Hypothalamus (tissue), 51 donors: ENCODE results near the gene ATP6V0A1.
"Not testable (repeated sequence)": the region's sequence is repeated elsewhere in the genome, so short reads cannot be mapped to it uniquely, and the experiment has no call there.

Experiments
- DNase-seq, 51 donors: peaks; one replicate each; lab custom pipeline; 2025; lab: John Stamatoyannopoulos, UW

The ATP6V0A1 gene

DNA sequence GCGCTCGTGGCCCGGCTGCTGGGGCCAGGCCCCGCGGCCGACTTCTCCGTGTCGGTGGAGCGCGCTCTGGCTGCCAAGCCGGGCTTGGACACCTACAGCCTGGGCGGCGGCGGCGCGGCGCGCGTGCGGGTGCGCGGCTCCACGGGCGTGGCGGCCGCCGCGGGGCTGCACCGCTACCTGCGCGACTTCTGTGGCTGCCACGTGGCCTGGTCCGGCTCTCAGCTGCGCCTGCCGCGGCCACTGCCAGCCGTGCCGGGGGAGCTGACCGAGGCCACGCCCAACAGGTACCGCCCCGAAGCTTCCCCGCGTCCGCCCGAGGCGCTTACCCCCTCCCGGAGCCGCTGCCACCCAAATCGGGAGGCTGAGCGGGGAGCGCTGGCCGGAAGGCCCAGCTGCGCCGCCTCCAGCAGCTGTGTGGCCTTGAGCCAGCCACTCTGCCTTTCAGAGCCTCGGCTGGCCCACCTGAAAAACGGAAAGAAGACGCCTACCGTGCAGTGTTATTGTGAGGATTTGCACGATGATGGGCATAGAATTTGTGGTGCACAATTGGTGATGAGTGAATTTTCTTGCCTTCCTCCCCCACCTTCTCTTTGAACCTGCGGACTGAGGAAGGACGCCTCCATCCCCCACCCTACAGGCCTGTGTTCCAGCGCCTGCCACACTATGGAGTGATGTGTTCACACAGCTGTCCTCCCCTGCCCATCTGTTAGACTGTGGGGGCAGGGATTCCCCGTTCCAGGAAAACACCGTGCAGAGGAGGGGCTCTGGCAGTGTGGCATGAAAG lies 77.9 kb downstream of the ATP6V0A1 start:
- DNase-seq = peak in 46 of 51 donors; percentile 12 to 86 (median 68)

DNA sequence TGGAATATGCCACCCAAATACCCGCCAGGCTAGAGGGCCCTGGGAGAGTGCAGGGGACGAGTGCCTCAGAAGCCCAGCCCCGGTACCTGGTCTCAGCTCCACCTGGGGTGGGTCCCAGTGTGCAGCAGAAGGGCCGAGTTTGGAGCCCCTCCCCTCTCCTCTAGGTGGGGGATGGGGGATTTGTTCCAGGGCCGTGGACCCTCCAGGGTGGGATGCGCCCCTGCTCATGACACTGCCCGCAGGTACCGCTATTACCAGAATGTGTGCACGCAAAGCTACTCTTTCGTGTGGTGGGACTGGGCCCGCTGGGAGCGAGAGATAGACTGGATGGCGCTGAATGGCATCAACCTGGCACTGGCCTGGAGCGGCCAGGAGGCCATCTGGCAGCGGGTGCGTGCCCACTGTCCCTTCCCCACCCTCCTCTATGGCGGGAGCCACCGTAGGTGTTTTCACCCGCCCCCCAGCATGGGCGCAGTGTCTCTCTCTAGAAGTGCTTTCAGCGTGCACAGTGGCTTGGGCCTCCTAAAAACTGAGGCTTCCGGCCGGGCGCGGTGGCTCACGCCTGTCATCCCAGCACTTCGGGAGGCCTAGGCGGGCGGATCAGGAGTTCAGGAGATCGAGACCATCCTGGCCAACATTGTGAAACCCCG lies 78.6 kb downstream of the ATP6V0A1 start:
- no peak for DNase-seq

DNA sequence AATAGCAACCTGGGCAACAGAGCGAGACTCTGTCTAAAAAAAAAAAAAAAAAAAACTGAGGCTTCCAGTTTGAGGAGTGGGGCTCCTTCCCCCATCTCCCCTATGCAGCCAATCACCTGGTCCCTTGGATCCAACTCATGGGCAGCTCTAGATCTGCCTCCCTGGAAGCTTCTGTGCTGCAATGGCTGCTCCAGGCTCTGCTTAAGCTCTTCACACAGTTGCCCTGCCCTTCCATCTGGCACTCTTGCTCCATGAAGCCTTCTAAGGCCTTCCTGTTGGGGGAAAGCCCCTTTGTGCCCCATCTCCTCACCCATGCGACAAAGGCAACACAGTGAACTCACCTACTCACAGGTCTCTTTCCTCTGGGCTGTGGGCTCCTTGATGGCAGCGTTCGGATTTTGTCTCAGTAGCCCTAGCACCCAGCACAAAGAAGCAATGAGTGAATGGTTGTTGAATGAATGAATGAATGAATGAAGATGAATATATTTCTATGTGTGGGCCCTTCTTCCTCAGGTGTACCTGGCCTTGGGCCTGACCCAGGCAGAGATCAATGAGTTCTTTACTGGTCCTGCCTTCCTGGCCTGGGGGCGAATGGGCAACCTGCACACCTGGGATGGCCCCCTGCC lies 79.3 kb downstream of the ATP6V0A1 start:
- no peak for DNase-seq

DNA sequence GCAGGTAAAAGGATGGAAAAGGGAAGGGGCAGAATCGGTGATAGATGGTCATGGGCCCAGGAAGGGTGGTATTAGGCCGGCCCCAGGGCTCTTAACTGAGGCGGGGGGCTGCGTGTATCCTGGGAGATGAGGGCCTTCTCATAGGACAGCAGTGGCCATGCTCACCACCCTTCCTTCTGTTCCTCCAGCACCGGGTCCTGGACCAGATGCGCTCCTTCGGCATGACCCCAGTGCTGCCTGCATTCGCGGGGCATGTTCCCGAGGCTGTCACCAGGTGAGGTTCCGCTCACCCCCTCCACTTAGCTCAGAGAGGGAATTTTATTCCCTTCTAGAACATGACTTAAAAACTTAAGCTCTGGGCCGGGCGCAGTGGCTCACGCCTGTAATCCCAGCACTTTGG lies 79.8 kb downstream of the ATP6V0A1 start:
- no peak for DNase-seq

DNA sequence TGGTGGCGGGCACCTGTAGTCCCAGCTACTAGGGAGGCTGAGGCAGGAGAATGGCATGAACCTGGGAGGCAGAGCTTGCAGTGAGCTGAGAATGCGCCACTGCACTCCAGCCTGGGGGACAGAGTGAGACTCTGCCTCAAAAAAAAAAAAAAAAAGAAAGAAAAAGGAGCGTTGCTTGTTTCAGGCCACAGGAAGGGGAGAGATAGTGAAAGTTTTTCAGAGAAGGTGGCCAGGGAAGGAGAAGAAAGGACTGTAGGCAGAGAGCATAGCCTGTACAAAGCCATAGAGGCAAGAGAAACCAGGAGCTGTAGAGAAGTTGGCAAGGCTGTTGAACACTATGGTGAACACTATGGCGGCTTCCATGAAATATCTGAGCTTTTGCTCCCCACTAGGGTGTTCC lies 81.9 kb downstream of the ATP6V0A1 start:
- DNase-seq = not testable (repeated sequence)

DNA sequence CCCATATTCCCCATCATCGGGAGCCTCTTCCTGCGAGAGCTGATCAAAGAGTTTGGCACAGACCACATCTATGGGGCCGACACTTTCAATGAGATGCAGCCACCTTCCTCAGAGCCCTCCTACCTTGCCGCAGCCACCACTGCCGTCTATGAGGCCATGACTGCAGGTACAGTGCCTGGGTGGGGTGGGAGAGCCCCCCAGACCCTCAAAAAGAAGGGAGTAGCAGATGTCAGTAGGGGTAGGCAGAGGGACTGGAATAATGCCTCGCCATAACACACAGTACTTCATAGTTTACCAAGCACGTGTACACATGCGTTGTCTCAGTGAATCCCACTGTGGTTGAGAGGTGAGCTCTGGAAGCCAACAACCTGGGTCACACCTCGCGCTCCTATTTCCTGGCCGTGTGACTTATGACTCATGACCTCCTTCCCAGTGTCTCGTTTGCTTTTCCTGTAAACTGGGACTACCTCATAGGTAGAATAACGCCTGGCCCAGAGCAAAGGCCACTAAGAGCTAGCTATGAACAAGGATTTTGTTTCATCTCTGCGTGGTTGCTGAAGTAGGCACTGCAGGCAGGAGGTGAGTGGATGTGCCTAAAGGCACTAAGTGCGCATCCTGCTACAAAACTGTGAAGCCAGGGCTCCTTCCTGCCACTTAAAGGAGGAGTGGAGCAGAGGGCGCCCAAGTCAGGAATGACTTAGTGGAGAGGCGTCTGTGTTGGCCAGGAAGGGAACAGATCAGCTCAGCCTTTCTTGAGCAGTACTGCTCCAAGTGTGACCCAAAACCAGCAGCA lies 82.6 kb downstream of the ATP6V0A1 start:
- DNase-seq = no peak

DNA sequence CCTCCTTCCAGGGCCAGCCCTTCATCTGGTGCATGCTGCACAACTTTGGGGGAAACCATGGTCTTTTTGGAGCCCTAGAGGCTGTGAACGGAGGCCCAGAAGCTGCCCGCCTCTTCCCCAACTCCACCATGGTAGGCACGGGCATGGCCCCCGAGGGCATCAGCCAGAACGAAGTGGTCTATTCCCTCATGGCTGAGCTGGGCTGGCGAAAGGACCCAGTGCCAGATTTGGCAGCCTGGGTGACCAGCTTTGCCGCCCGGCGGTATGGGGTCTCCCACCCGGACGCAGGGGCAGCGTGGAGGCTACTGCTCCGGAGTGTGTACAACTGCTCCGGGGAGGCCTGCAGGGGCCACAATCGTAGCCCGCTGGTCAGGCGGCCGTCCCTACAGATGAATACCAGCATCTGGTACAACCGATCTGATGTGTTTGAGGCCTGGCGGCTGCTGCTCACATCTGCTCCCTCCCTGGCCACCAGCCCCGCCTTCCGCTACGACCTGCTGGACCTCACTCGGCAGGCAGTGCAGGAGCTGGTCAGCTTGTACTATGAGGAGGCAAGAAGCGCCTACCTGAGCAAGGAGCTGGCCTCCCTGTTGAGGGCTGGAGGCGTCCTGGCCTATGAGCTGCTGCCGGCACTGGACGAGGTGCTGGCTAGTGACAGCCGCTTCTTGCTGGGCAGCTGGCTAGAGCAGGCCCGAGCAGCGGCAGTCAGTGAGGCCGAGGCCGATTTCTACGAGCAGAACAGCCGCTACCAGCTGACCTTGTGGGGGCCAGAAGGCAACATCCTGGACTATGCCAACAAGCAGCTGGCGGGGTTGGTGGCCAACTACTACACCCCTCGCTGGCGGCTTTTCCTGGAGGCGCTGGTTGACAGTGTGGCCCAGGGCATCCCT lies 84.8 kb downstream of the ATP6V0A1 start:
- peak in 15 of 51 donors; percentile 18 to 68 (median 40) for DNase-seq

DNA sequence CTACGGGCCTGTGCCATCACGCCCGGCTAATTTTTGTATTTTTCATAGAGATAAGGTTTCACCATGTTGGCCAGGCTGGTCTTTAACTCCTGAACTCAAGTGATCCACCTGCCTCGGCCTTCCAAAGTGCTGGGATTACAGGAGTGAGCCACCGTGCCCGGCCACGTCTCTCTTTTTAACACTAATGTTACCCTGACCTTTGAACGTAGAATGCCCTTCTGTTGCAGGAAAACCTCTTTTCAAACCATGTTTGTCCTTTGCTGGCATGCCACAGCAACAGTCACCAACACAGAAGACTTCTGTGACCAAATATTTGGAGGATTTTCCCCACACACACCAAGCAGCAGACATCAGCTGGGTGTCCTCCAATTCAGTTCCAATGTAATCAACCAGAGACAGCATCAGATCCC lies 86.2 kb downstream of the ATP6V0A1 start:
- DNase-seq = no peak

DNA sequence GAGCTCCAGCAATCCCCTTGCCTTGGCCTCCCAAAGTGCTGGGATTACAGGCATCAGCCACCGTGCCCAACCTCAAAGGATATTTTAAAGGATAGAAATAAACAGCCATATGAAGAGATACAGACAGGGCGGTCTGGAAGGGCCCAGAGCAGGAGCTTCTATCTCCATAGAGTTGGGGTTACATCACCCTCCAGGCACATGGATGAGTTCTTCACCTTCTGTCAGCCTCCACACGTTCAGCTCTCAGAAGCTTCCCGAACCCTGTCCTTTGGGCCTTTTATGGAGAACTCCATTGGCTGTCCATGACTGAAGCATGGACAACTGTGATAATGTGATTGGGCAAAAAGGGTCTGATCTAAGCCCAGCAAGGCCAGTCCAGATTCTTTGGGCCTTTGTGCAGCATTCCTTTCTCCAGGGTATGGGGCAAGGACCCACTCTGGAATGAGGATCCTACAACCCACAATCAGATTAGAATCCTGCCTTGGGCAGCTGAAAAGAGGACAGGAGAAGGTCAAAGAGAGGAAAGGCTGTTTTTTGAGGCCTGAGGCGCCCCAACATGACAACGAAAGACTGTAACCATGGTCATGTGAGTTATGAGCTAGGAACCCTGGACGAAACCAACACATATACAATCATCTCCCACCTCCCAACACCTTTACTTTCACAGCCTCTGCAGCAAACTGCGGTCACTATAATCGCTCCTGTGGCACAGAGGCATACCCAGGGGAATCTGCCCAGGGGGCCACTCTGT lies 87.3 kb downstream of the ATP6V0A1 start:
- DNase-seq = not testable (repeated sequence)

DNA sequence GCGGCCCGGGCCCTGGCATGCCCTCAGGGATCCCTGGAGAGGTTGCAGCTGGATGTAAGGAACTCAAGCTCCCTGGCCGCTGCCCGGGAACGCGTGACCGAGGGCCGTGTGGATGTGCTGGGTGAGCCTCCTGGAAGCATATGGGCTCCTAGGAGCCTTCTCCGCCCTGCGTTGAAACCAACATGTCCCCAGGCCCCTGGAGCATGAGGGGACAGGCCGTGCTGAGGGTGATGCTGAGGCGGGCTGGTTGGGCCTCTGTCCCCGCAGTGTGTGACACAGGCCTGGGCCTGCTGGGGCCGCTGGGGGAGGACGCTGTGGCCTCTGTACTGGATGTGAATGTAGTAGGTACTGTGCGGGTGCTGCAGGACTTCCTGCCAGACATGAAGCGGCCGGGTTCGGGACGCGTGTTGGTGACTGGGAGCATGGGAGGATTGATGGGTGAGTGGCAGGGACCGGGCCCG lies 88.4 kb downstream of the ATP6V0A1 start:
- no peak for DNase-seq

DNA sequence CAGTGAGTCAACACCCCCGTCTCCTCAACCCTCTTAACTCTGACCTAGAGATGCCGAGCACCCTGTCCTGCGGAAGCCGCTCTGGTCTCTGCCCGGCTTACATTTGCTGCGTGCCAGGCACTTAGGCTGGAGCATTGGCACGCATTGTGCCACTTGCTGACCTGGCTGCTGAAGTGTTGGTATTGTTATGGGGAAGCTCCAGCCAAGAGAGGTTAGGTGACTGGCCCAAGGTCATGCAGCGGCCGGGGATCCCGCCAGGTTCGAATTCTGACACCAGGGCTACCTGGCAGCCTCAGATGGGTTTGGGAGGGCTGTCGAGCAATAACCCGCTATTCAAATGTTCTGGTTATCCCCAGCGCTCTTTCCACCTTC lies 89.0 kb downstream of the ATP6V0A1 start:
- no peak for DNase-seq

DNA sequence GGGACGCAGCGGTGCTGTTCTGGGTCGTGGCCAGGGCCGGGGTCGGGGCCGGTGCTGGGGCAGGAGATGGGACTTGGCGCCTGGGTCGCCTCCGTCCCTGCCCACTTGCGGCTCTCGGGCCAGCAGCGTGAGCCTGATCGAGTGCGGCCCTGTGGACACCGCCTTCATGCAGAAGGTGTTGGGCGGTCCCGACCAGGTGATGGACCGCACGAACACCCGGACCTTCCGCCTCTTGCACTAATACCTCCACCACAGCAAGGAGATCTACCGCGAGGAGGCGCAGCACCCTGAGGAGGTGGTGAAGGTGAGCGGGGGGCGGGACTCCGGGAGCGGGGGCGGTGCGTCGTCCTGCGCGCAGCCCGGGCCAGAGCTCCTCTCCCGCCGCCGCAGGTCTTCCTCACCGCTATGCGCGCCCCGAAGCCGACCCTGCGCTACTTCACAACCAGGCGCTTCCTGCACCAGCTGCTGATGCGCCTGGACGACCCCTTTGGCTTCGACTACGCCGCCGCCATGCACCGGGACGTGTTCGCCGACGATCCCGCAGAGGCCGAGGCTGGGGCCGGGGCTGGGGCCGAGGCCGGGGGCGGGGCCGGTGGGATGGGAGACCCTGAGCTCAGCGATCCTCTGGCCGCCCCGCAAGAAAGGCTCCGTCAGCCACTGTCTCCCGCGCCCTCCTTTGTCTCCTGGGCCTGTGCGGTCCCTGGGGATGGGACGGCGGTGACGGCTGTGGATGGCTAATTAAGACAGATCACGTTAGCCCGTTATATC lies 89.6 kb downstream of the ATP6V0A1 start:
- peak in 5 of 51 donors; percentile 6 to 26 (median 20) for DNase-seq

DNA sequence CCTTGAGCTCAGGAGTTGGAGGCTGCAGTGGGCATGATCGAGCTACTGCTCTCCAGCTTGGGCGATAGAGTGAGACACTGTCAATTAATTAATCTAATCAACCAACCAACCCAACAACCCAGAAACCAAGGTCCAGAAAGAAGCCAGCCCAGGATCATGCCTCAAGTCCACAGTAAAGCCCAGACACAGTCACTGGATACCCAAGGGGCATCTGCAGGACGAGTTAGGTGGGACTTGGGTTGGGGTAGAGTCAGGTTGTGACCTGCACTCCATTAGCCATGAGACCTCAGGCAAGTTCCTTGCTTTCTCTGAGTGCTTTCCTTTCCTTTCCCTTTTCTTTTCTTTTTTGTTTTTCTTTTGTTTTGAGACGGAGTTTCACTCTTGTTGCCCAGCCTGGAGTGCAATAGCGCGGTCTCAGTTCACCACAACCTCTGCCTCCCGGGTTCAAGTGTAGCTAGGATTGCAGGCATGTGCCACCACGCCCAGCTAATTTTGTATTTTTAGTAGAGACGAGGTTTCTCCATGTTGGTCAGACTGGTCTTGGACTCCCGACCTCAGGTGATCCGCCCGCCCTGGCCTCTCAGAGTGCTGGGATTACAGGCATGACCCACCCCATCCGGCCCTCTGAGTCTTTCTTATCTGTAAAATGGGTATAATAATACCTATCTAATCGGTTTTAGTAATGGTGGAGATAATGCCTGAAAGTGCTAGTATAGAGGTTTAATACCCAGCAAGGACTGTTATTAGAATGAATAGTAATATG lies 90.5 kb downstream of the ATP6V0A1 start:
- DNase-seq = no peak

DNA sequence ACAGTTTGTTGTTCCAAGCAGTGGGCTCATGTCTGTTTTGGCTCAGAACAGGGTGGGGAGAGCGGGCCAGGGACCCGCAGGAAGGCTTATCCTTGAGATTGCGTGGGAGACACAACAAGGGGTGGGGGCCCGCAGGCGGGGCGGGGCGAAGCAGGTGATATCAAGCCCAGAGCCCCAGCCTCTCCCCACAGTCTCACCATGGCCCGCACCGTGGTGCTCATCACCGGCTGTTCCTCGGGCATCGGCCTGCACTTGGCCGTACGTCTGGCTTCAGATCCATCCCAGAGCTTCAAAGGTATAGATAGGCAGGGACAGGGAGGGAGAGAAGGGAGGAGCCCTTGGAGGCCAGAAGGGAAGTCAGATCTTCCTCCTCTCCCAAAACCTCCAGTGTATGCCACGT lies 94.1 kb downstream of the ATP6V0A1 start, which contains the start of gene HSD17B1:
HSD17B1 (plus strand) TSS at position 188 of the 400 bp plus-strand sequence; CDS start at position 199, 11 bp downstream.
- not testable (repeated sequence) for DNase-seq

DNA sequence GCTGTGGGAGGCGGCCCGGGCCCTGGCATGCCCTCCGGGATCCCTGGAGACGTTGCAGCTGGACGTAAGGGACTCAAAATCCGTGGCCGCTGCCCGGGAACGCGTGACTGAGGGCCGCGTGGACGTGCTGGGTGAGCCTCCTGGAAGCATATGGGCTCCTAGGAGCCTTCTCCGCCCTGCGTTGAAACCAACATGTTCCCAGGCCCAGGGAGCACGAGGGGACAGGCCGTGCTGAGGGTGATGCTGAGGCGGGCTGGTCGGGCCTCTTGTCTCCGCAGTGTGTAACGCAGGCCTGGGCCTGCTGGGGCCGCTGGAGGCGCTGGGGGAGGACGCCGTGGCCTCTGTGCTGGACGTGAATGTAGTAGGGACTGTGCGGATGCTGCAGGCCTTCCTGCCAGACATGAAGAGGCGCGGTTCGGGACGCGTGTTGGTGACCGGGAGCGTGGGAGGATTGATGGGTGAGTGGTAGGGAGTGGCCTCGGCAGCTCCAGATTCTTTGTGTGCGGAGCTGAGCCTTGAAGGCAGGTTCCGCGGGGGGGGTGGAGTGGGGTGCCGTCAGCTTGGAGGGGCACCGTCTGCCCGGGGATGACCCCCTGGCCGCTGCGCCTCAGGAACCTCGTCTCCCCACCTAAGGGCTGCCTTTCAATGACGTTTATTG lies 94.6 kb downstream of the ATP6V0A1 start:
- no peak for DNase-seq

DNA sequence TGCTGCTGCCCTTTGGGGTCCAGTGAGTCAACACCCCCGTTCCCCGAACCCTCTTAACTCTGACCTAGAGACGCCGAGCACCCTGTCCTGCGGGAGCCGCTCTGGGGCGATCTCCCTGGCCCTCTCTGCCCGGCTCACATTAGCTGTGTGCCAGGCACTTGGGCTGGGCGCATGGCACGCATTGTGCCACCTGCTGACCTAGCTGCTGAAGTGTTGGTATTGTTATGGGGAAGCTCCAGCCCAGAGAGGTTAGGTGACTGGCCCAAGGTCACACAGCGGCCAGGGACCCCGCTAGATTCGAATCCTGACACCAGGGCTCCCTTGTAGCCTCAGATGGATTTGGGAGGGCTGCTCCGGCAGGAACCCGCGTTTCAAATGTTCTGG lies 95.2 kb downstream of the ATP6V0A1 start:
- peak in 2 of 51 donors; percentile 13 to 29 for DNase-seq
